ENCODE results near the gene BAG1.
A peak's percentile ranks its signal among the peaks of the same experiment; 100 is the strongest.

The BAG1 gene

GRCh38 chr9:33294670-33295432, 30.3 kb upstream of the BAG1 start:
- FAIRE-seq = peak; percentile 48
- DNase-seq (ENCODE audit: insufficient read length, low spot score) = no peak
- TF ChIP-seq POLR2A (IDR thresholded peaks at IDR 0.05; ENCODE audit: low read depth, low read length) (no peak), SPI1 (IDR thresholded peaks at IDR 0.05; ENCODE audit: low read depth, low read length) (no peak), TAF1 (IDR thresholded peaks at IDR 0.05; ENCODE audit: low read depth, low read length) (no peak), POU2F2 (IDR thresholded peaks at IDR 0.05; ENCODE audit: low read depth, low read length) (no peak; the same call in 1 of the 2 replicates), PAX5 (IDR thresholded peaks at IDR 0.05; ENCODE audit: insufficient read depth, low read length, severe bottlenecking) (no peak), POLR2AphosphoS5 (IDR thresholded peaks at IDR 0.05; ENCODE audit: low read depth, low read length) (0 out of 2 replicates have a peak, but pooled peaks have one; percentile 31)

GRCh38 chr9:33293782-33294181, 29.3 kb upstream of the BAG1 start:
- DNase-seq (ENCODE audit: insufficient read length, low spot score) (no peak), FAIRE-seq (no peak)
- TF ChIP-seq TAF1 (IDR thresholded peaks at IDR 0.05; ENCODE audit: low read depth, low read length) = no peak
- TF ChIP-seq SPI1 (IDR thresholded peaks at IDR 0.05; ENCODE audit: low read depth, low read length) = no peak
- no peak for TF ChIP-seq POU2F2 (IDR thresholded peaks at IDR 0.05; ENCODE audit: low read depth, low read length)
- TF ChIP-seq POLR2AphosphoS5 (IDR thresholded peaks at IDR 0.05; ENCODE audit: low read depth, low read length) = no peak
- no peak for TF ChIP-seq PAX5 (IDR thresholded peaks at IDR 0.05; ENCODE audit: insufficient read depth, low read length, severe bottlenecking)

- no peak for TF ChIP-seq POLR2A (IDR thresholded peaks at IDR 0.05; ENCODE audit: low read depth, low read length)
- TF ChIP-seq POLR2AphosphoS5 (IDR thresholded peaks at IDR 0.05; ENCODE audit: low read depth, low read length) = no peak
- no peak for TF ChIP-seq POU2F2 (IDR thresholded peaks at IDR 0.05; ENCODE audit: low read depth, low read length)
- no peak for TF ChIP-seq SPI1 (IDR thresholded peaks at IDR 0.05; ENCODE audit: low read depth, low read length)
- no peak for TF ChIP-seq TAF1 (IDR thresholded peaks at IDR 0.05; ENCODE audit: low read depth, low read length)
- no peak for TF ChIP-seq PAX5 (IDR thresholded peaks at IDR 0.05; ENCODE audit: insufficient read depth, low read length, severe bottlenecking)
- no peak for DNase-seq (ENCODE audit: insufficient read length, low spot score)
- no peak for FAIRE-seq
Measured at GRCh38 chr9:33291901-33292300, 27.4 kb upstream of the BAG1 start.

GRCh38 chr9:33291031-33291397, 26.5 kb upstream of the BAG1 start:
- DNase-seq (ENCODE audit: insufficient read length, low spot score) (no peak), FAIRE-seq (peak; percentile 58)
- no peak for TF ChIP-seq POLR2A (IDR thresholded peaks at IDR 0.05; ENCODE audit: low read depth, low read length)
- no peak for TF ChIP-seq PAX5 (IDR thresholded peaks at IDR 0.05; ENCODE audit: insufficient read depth, low read length, severe bottlenecking)
- TF ChIP-seq TAF1 (IDR thresholded peaks at IDR 0.05; ENCODE audit: low read depth, low read length) = no peak
- no peak for TF ChIP-seq POLR2AphosphoS5 (IDR thresholded peaks at IDR 0.05; ENCODE audit: low read depth, low read length)
- TF ChIP-seq SPI1 (IDR thresholded peaks at IDR 0.05; ENCODE audit: low read depth, low read length) = no peak
- TF ChIP-seq POU2F2 (IDR thresholded peaks at IDR 0.05; ENCODE audit: low read depth, low read length) = no peak

- DNase-seq (ENCODE audit: insufficient read length, low spot score) = peak; percentile 87
- peak; percentile 100 for FAIRE-seq
- TF ChIP-seq POLR2A (IDR thresholded peaks at IDR 0.05; ENCODE audit: low read depth, low read length) (peak; percentile 85), POLR2AphosphoS5 (IDR thresholded peaks at IDR 0.05; ENCODE audit: low read depth, low read length) (peak; percentile 92), TAF1 (IDR thresholded peaks at IDR 0.05; ENCODE audit: low read depth, low read length) (no peak; the same call in 1 of the 2 replicates), SPI1 (IDR thresholded peaks at IDR 0.05; ENCODE audit: low read depth, low read length) (no peak), POU2F2 (IDR thresholded peaks at IDR 0.05; ENCODE audit: low read depth, low read length) (peak; percentile 68; the same call in 1 of the 2 replicates)
Measured at GRCh38 chr9:33290247-33291030, 25.9 kb upstream of the BAG1 start, which contains the start of gene NFX1. TSS of gene NFX1 (plus strand) at chr9:33290516. CDS start at chr9:33290573, 57 bp downstream.

DNA sequence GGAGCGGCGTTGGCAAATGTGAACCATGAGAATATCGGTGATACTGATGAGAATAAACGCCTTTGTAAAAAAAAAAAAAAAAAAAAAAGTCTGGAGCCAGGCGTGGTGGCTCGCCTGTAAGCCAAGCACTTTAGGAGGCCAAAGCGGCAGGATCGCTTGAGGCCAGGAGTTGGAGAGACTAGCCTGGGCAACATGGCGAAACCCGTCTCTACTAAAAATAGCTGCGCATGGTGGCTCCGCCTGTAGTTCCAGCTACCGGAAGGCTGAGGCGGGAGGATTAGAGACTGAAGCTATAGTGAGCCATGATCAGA, 25.4 kb upstream of the BAG1 start:
- no peak for TF ChIP-seq SPI1 (IDR thresholded peaks at IDR 0.05; ENCODE audit: low read depth, low read length)
- peak; percentile 70; the same call in 1 of the 2 replicates for TF ChIP-seq TAF1 (IDR thresholded peaks at IDR 0.05; ENCODE audit: low read depth, low read length)
- no peak for DNase-seq (ENCODE audit: insufficient read length, low spot score)
- no peak for FAIRE-seq

- DNase-seq (ENCODE audit: insufficient read length, low spot score) (no peak), FAIRE-seq (peak; percentile 26)
- TF ChIP-seq POLR2A (IDR thresholded peaks at IDR 0.05; ENCODE audit: low read depth, low read length) (no peak), PAX5 (IDR thresholded peaks at IDR 0.05; ENCODE audit: insufficient read depth, low read length, severe bottlenecking) (no peak), TAF1 (IDR thresholded peaks at IDR 0.05; ENCODE audit: low read depth, low read length) (no peak), POU2F2 (IDR thresholded peaks at IDR 0.05; ENCODE audit: low read depth, low read length) (no peak), SPI1 (IDR thresholded peaks at IDR 0.05; ENCODE audit: low read depth, low read length) (no peak), POLR2AphosphoS5 (IDR thresholded peaks at IDR 0.05; ENCODE audit: low read depth, low read length) (no peak)
Measured at GRCh38 chr9:33289496-33289895, 25.0 kb upstream of the BAG1 start.

GRCh38 chr9:33288828-33289483, 24.4 kb upstream of the BAG1 start:
- no peak for DNase-seq (ENCODE audit: insufficient read length, low spot score)
- no peak for FAIRE-seq

GRCh38 chr9:33288235-33288634, 23.7 kb upstream of the BAG1 start:
- no peak for FAIRE-seq
- TF ChIP-seq POLR2A (IDR thresholded peaks at IDR 0.05; ENCODE audit: low read depth, low read length) (no peak), TAF1 (IDR thresholded peaks at IDR 0.05; ENCODE audit: low read depth, low read length) (no peak), SPI1 (IDR thresholded peaks at IDR 0.05; ENCODE audit: low read depth, low read length) (no peak), PAX5 (IDR thresholded peaks at IDR 0.05; ENCODE audit: insufficient read depth, low read length, severe bottlenecking) (no peak), POLR2AphosphoS5 (IDR thresholded peaks at IDR 0.05; ENCODE audit: low read depth, low read length) (no peak), POU2F2 (IDR thresholded peaks at IDR 0.05; ENCODE audit: low read depth, low read length) (no peak)

More at GRCh38 chr9:33288828-33289483, 24.4 kb upstream of the BAG1 start:
- TF ChIP-seq SPI1 (IDR thresholded peaks at IDR 0.05; ENCODE audit: low read depth, low read length) = no peak
- TF ChIP-seq TAF1 (IDR thresholded peaks at IDR 0.05; ENCODE audit: low read depth, low read length) = no peak
- TF ChIP-seq PAX5 (IDR thresholded peaks at IDR 0.05; ENCODE audit: insufficient read depth, low read length, severe bottlenecking) = no peak
- no peak for TF ChIP-seq POU2F2 (IDR thresholded peaks at IDR 0.05; ENCODE audit: low read depth, low read length)
- no peak for TF ChIP-seq POLR2AphosphoS5 (IDR thresholded peaks at IDR 0.05; ENCODE audit: low read depth, low read length)
- no peak for TF ChIP-seq POLR2A (IDR thresholded peaks at IDR 0.05; ENCODE audit: low read depth, low read length)

More at GRCh38 chr9:33288235-33288634, 23.7 kb upstream of the BAG1 start:
- no peak for DNase-seq (ENCODE audit: insufficient read length, low spot score)
